Esophagus (tissue), 2 donors: ENCODE results near the gene NKX6-2. TPM values are rescaled to one million over a fixed set of nuclear protein-coding genes. Genes with fewer than 3 reads are reported as not detected.

Source experiments
- H3K27ac ChIP-seq, 2 donors: one replicate each; pipeline ENCODE4 v1.5.1; 2013; ENCODE audit warnings: low read depth in 2 of 2, mild to moderate bottlenecking in 2 of 2, inconsistent platforms in 1 of 2, low read length in 1 of 2, moderate library complexity in 1 of 2
- H3K27me3 ChIP-seq, 2 donors: one replicate each; pipeline ENCODE4 v1.6.1; 2013; ENCODE audit warnings: low read length in 2 of 2, control low read depth in 1 of 2, mild to moderate bottlenecking in 1 of 2; ENCODE audit not compliant: insufficient read depth in 2 of 2, control insufficient read depth in 1 of 2
- H3K36me3 ChIP-seq, 2 donors: one replicate each; pipeline ENCODE4 v1.6.1; 2013; ENCODE audit warnings: low read length in 1 of 2; ENCODE audit not compliant: control insufficient read depth in 2 of 2, insufficient read depth in 2 of 2
- H3K4me1 ChIP-seq, 2 donors: one replicate each; pipeline ENCODE4 v1.6.1; 2013; ENCODE audit warnings: low read length in 1 of 2; ENCODE audit not compliant: control insufficient read depth in 2 of 2, insufficient read depth in 2 of 2
- H3K4me3 ChIP-seq, 2 donors: one replicate each; pipeline ENCODE4 v1.5.1; 2013; ENCODE audit warnings: low read length in 2 of 2, mild to moderate bottlenecking in 2 of 2, low read depth in 1 of 2, moderate library complexity in 1 of 2
- H3K9me3 ChIP-seq, 2 donors: one replicate each; pipeline ENCODE4 v1.6.1; 2013; ENCODE audit warnings: mild to moderate bottlenecking in 2 of 2, low read depth in 1 of 2, low read length in 1 of 2, moderate library complexity in 1 of 2; ENCODE audit not compliant: control insufficient read depth in 2 of 2, insufficient read depth in 1 of 2
- WGBS, 2 donors: extraction: QIAGEN DNeasy Blood & Tissue Kit; methylation state at CpG; one replicate each; pipeline ENCODE4 v1.1.7; 2013; 5-methylcytosine and 5-hydroxymethylcytosine counted together
- polyA plus RNA-seq, 2 donors: library from polyadenylated mRNA; stranded (reverse); fragments of 200-250 nt; gene quantifications; one replicate each; pipeline ENCODE4 v1.2.3, GENCODE V29; 2013
- donor health status: healthy with polysubstance abuse.
- donor health status: Bipolar disorder and iron deficiency.

NKX6-2 gene
- polyA plus RNA-seq, 2 donors = 0.15 to 1.5 TPM

DNA sequence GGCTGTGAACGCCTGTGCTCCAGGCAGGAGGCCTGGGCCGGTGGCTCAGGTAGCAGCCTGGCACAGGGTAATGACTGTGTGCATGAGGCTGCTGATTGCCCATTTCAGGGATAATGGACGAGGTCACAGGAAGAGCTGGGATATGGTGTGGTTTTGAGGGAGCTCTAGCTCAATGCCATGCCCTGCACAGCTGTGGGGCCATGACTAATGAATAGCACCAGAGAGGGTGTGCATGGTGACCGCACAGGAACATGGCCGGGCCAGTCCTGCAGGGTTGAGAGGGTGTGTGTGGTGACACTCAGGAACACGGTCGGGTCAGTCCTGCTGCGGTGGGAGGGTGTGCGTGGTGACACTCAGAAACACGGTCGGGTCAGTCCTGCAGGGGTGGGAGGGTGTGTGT, 21.8 kb downstream of the NKX6-2 start:
- WGBS, 2 donors = 74 to 82% methylated on average over 11 of the region's 11 CpGs
- Histone ChIP-seq H3K4me3 (no peak overlapping the region), H3K36me3 (peaks cover 0 to 8% of the 10 kb centered on the region in 2 donors), H3K4me1 (peaks cover 3 to 12% of the 10 kb centered on the region in 2 donors), H3K27ac (peak overlapping the region in 1 of 2 donors; percentile 16), H3K9me3 (peaks cover 0 to 2% of the 10 kb centered on the region in 2 donors), H3K27me3 (no peaks in the 10 kb centered on the region)

DNA sequence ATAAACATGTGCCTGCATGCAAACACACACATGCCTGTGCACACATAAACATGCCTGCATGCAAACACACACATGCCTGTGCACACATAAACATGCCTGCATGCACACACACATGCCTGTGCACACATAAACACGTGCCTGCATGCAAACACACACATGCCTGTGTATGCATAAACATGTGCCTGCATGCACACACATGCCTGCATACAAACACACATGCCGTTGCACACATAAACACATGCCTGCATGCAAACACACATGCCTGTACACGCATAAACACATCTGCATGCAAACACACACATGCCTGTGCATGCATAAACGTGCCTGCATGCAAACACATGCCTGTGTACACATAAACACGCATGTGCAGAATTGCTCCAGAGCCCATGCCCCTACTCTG, 22.4 kb downstream of the NKX6-2 start:
- Histone ChIP-seq H3K4me3 (no peak overlapping the region), H3K27ac (peak overlapping the region in 1 of 2 donors; percentile 16), H3K36me3 (peaks cover 3 to 10% of the 10 kb centered on the region in 2 donors), H3K4me1 (peaks cover 3 to 12% of the 10 kb centered on the region in 2 donors), H3K9me3 (peaks cover 0 to 2% of the 10 kb centered on the region in 2 donors), H3K27me3 (no peaks in the 10 kb centered on the region)
- WGBS, 2 donors = 86 to 94% methylated on average over 5 of the region's 5 CpGs

DNA sequence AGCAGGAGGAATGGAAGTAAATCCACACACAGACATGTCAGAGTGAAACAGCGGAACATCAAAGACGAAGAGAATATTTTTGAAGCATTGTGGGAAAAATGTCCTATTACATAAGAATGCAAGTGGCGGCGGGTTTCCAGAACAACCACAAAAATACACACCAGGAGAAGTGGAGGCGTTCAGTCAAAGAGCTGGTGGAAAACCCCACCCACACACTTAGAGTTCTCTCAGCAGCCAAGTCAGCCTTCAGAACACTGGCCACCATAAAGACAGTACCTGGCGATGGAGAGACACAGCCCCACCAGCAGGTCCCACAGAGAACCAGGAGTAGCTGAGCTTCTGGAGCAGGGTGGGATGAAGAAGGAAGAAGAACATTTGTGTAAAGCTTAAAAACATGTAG, 23.7 kb downstream of the NKX6-2 start:
- no peaks in the 10 kb centered on the region for H3K27me3 ChIP-seq
- no peak overlapping the region for H3K27ac ChIP-seq
- peaks cover 3 to 12% of the 10 kb centered on the region in 2 donors for H3K4me1 ChIP-seq
- no peak overlapping the region for H3K4me3 ChIP-seq
- 82 to 84% methylated on average over 6 of the region's 6 CpGs for WGBS, 2 donors
- H3K36me3 ChIP-seq = peaks cover 3 to 13% of the 10 kb centered on the region in 2 donors
- H3K9me3 ChIP-seq = peaks cover 0 to 2% of the 10 kb centered on the region in 2 donors

DNA sequence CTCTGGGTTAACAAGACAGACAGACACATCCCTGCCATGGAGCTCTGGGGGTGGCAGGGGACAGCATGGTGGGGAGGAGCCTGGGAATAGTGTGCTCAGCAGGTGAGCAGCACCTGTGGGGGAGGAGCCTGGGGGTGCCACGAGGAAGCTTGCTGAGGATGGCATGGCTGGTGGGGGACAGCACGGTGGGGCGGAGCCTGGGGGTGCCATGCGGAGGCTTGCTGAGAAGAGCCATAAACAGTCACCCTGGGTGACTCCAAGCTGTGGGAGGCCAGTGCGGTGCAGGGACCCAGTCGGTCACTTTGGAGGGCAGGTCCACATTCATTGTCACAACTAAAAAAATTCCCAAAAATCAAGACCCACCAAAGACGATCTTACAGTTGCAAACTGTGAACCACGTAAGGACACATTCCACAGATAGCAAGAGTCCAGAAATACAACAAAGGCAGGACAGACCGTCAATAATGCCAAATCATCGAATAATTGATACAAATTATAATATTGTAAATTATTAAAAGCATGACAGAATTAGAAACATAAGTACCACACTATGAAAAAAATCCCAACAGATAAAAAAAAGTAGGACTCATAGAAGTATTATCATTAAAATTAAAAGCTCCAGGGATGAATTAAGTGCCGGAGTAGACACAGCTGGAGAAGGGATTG, 24.4 kb downstream of the NKX6-2 start:
- H3K27me3 ChIP-seq = no peaks in the 10 kb centered on the region
- H3K36me3 ChIP-seq = peaks cover 3 to 15% of the 10 kb centered on the region in 2 donors
- no peak overlapping the region for H3K27ac ChIP-seq
- peaks cover 3 to 12% of the 10 kb centered on the region in 2 donors for H3K4me1 ChIP-seq
- peaks cover 0 to 1% of the 10 kb centered on the region in 2 donors for H3K9me3 ChIP-seq
- 92 to 96% methylated on average over 11 of the region's 11 CpGs for WGBS, 2 donors
- H3K4me3 ChIP-seq = no peak overlapping the region

DNA sequence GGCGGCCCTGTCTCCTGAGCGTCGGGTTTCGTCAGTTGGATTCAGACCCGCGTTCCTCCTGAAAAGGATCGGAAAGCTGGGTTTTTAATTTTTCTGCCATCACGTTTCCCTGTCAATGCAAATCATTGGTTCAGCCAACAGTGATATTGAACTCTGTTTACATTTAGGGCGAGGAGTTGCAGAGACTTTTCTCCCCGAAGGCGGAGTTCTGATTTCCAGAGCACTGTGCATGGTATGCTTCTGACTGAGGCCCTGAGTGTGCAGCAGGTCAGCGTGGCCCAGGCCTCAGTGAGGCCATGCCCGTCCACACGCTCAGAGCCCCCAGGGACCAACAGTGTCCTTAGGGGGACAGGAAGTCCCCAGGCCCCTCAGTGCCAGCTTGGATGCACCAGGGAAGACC, 27.1 kb downstream of the NKX6-2 start:
- no peak overlapping the region for H3K4me3 ChIP-seq
- H3K27me3 ChIP-seq = no peaks in the 10 kb centered on the region
- no peak overlapping the region for H3K27ac ChIP-seq
- peaks cover 0 to 10% of the 10 kb centered on the region in 2 donors for H3K9me3 ChIP-seq
- H3K4me1 ChIP-seq = peaks cover 2 to 9% of the 10 kb centered on the region in 2 donors
- H3K36me3 ChIP-seq = peaks cover 3 to 31% of the 10 kb centered on the region in 2 donors
- whole genome bisulfite sequencing, 2 donors = 91 to 93% methylated on average over 14 of the region's 14 CpGs

DNA sequence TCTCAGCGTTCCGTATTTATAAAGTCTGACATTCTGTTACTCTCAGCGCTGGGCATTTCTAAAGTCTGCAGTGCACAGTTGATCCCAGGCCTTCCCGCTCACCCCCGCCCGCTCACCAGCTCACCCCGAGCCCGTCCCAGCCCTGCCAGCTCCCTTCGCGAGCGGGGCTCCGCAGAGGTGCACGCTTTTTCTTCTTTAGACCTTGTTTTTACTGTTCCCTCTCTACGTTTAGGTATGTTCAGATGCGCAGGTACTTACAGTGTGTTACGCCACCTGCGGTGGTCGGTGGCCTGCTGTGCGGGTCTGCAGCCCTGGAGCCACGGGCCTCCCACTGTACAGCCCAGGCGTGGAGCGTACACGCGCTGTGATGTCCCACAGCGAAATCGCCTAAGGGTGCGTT, 28.8 kb downstream of the NKX6-2 start:
- Histone ChIP-seq H3K27ac (no peak overlapping the region), H3K36me3 (peaks cover 3 to 36% of the 10 kb centered on the region in 2 donors), H3K4me1 (no peaks in the 10 kb centered on the region), H3K4me3 (no peak overlapping the region), H3K27me3 (no peaks in the 10 kb centered on the region), H3K9me3 (peaks cover 0 to 10% of the 10 kb centered on the region in 2 donors)
- 96 to 97% methylated on average over 27 of the region's 27 CpGs for WGBS, 2 donors

DNA sequence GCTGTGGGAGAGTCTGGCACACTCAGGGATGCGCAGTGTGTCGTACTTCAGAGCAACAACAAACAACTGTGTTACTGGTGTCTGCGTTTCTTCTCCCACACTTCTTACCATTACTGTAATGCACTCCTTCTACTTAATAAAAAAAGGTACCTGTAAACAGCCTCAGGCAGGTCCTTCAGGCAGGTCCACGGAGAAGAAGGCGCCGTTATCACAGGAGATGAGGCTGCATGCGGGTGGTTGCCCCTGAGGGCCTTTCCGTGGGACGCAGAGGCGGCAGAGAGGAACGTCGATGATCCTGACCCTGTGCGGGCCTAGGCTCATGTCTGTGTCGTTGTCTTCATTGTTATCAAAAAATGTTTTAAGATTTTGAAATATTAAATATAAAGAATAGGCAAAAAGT, 29.4 kb downstream of the NKX6-2 start:
- H3K36me3 ChIP-seq = peaks cover 3 to 36% of the 10 kb centered on the region in 2 donors
- WGBS, 2 donors = 95 to 97% methylated on average over 14 of the region's 14 CpGs
- H3K4me3 ChIP-seq = no peak overlapping the region
- no peak overlapping the region for H3K27ac ChIP-seq
- H3K27me3 ChIP-seq = no peaks in the 10 kb centered on the region
- no peaks in the 10 kb centered on the region for H3K4me1 ChIP-seq
- H3K9me3 ChIP-seq = peaks cover 0 to 10% of the 10 kb centered on the region in 2 donors

DNA sequence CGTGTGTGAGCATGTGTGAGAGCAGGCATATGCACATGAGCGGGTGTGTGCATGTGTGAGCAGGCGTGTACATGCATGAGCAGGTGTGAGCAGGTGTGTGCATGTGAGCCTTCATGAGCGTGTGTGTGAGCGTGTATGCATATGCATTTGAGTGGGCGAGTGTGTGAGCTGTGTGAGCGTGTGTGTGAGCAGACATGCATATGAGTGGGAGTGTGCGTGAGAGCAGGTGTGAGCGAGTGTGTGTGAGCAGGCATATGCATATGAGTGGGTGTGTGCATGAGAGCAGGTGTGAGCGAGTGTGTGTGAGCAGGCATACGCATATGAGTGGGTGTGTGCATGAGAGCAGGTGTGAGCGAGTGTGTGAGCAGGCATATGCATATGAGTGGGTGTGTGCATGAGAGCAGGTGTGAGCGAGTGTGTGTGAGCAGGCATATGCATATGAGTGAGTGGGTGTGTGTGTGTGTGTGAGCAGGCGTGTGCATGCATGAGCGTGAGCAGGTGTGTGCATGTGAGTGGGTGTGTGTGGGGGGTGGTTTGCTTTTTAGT, 30.7 kb downstream of the NKX6-2 start:
- H3K4me1 ChIP-seq = no peaks in the 10 kb centered on the region
- H3K36me3 ChIP-seq = peaks cover 3 to 36% of the 10 kb centered on the region in 2 donors
- H3K9me3 ChIP-seq = peaks cover 0 to 10% of the 10 kb centered on the region in 2 donors
- 96 to 97% methylated on average over 15 of the region's 15 CpGs for WGBS, 2 donors
- no peak overlapping the region for H3K27ac ChIP-seq
- no peak overlapping the region for H3K4me3 ChIP-seq
- H3K27me3 ChIP-seq = no peaks in the 10 kb centered on the region

DNA sequence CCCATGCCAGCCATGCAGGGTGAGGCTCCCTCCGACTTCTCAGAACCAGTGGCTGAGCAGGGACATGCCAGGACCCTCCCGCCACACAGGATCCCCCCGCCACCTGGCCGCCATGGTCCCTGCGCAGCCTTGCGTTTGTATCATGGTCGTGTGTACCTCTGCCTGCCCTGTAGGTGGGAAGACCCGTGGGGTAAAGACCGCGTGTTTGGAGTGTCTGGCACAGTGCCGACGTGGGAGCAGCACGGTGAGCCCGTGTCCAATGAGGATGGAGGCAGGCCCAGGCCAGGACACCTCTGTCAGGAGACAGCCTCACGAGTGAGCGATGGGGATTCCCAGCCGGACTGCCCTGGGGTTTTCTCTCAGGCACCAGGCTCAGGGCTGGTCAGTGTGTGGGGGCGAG, 31.9 kb downstream of the NKX6-2 start:
- Histone ChIP-seq H3K27me3 (no peaks in the 10 kb centered on the region), H3K27ac (no peak overlapping the region), H3K4me1 (no peaks in the 10 kb centered on the region), H3K4me3 (no peak overlapping the region), H3K9me3 (peaks cover 0 to 10% of the 10 kb centered on the region in 2 donors), H3K36me3 (peaks cover 3 to 46% of the 10 kb centered on the region in 2 donors)
- 88 to 90% methylated on average over 18 of the region's 18 CpGs for WGBS, 2 donors

DNA sequence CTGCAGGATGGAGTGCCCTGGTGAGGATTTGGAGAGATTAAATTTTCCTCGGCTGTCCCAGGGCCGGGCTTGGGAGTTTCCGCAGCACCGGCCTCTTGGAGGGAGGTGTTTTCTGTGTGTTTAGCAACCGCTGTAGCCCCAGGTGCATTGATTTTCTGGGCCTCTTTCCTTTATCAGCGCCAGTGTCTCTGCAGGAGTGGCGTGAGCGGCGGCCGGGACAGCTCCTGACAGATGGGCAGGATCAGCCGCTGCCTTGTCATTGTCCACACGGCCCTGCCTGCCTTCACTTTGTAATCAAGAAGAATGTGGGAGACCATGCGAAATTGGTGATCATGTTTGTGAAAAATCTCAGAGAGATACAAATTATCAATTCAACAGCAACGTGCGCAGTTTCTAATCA, 32.4 kb downstream of the NKX6-2 start:
- Histone ChIP-seq H3K27me3 (no peaks in the 10 kb centered on the region), H3K36me3 (peaks cover 0 to 44% of the 10 kb centered on the region in 2 donors), H3K9me3 (peaks cover 0 to 10% of the 10 kb centered on the region in 2 donors), H3K4me3 (no peak overlapping the region), H3K27ac (no peak overlapping the region), H3K4me1 (no peaks in the 10 kb centered on the region)
- WGBS, 2 donors = 83 to 88% methylated on average over 15 of the region's 15 CpGs
